NCI-H2081 (cell line): ENCODE measurements around the gene TAS2R13.

Experiments used
- DNase-seq, 2 experiments: peaks; one replicate each; lab custom pipeline; 2025; lab: John Stamatoyannopoulos, UW

TAS2R13 gene, protein sequence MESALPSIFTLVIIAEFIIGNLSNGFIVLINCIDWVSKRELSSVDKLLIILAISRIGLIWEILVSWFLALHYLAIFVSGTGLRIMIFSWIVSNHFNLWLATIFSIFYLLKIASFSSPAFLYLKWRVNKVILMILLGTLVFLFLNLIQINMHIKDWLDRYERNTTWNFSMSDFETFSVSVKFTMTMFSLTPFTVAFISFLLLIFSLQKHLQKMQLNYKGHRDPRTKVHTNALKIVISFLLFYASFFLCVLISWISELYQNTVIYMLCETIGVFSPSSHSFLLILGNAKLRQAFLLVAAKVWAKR

DNA sequence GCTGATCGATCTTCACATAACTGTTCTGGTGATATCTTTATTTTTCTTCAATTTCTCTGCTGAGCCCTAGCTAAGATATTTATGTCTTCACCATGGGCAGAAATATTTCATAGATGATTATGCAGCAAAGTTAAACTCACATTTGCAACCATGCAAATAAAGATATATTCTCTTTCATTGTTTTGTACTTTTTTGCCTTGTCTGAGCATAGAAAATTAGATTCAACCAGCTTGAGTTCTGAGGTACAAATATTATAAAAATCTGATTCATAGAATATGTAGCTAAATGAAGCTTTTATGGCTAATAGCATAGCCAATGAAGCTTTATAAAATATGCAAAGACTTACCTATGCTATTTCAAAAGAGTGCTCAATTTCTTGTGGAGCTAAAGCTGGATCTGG, at the start of gene TAS2R13:
Gene TAS2R13, minus strand, starts transcription at position 101 of the 400 bp plus-strand sequence. CDS start 264 bp downstream, outside the sequence.
- no peak for DNase-seq

DNA sequence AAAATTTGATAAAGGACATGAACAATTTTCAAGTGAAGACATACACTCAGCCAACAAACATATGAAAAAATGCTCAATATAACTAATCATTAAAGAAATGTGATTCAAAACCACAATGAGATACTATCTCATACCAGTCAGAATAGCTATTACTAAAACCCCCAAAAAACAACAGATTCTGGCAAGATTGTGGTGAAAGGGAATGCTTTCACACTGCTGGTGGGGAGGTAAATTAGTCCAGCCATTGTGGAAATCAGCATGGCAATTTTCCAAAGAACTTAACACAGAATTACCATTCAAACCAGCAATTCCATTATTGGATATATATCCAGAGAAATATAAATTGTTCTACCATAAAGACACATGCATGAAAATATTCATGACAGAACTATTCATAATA, 48.4 kb upstream of the TAS2R13 start:
- DNase-seq, result no peak

DNA sequence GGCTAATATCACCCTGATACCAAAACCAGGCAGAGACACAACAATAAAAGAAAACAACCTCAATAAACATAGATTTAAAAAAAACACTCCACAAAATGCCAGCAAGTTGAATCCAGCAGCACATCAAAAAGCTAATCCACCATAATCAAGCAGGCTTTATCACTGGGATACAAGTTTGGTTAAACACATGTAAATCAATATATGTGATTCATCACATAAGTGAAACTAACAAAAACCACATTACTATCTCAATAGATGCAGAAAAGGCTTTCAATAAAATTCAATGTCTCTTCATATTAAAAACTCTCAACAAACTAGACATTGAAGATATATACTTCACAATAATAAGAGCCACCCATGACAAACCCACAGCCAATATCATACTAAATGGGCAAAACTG, 46.7 kb upstream of the TAS2R13 start:
- no peak for DNase-seq

DNA sequence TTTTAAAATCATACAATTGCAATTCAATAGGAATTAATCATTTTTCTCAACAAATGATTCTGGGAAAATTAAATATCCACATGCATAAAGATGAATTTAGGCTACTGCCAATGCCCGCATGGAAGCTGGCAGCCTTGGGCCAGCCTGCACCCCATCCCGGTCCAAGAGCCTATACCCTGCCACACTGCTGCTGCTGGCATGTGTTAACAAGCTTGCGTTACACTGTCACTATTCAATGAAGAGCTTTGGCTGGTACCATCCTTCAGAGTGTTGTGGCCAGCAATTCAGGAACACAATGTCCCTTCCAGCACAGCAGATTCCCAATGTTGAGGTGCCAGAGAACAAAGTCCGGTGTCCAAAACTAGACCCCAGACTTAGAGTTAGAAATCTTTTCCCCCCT, 43.3 kb upstream of the TAS2R13 start:
- no peak for DNase-seq

DNA sequence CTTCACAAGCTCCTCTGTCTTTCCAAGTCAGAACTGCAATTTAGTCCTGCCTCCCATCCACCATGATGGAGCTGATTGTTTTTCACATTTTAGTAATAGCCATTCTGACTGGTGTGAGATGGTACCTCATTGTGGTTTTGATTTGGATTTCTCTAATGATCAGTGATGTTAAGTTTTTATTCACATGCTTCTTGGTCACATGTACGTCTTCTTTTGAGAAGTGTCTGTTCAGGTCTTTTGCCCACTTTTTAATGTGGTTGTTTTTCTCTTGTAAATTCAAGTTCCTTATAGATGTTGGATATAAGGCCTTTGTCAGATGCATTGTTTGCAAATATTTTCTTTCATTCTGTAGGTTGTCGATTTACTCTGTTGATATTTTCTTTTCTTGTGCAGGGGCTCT, 33.8 kb upstream of the TAS2R13 start:
- DNase-seq, result no peak

DNA sequence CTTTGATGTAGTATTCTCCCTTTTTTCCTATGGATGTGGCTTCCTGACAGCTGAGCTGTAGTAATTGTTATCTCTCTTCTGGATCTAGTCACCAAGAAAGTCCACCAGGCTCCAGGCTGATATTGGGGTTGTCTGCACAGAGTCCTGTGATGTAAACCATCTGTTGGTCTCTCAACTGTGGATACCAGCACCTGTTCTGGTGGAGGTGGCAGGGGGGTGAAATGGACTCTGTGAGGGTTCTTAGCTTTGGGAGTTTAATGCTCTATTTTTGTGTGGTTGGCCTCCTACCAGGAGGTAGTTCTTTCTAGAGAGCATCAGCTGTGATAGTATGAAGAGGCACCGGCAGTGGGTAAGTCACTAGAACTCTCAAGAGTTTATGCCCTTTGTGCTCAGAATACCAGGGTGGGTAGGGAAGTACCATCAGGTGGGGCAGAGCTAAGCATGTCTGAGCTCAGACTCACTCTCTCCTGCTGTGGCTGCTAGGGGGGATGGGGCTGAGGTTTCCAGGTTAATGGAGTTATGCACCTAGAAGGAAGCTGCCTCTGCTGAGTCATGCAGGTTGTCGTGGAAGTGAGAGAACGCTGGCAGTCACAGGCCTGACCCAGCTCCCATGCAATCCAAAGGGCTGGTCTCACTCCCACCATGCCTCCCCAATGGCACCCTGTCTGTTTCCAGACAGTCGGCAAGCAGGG, 32.7 kb upstream of the TAS2R13 start:
- no peak for DNase-seq

DNA sequence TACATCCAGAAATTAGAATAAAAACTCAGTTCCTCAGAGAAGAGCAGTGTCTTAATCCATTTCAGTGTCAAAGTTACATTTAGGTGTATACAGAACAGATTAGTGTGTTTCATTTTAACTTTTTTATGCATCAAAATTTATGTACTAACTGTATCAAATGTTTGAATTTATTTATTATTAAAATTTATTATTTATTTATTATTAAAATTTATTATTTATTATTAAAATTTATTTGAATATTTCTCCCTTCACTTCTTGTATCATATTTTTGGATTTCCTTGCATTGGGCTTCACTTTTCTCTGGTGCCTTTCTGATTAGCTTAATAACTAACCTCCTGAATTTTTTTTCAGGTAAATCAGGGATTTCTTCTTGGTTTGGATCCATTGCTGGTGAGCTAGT, 32.0 kb upstream of the TAS2R13 start:
- DNase-seq, result no peak

DNA sequence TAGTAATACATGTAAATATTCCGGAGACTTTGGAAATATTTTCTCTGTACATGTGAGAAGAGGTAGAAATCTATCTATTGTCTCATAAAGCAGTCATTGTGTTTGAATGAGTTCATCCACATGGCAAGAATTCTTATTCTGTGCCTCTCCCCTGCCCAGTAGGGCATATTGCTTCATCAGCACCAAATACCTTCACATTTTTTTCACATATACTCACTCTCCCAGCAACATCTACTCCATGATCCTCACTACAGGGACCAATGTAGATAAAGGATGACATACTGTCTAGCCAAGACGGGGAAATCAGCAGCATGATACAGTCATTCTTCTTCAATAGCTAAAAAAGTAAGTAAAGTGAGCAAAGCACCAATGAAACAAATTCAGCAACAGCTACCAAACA, 31.0 kb upstream of the TAS2R13 start:
- DNase-seq, result no peak

DNA sequence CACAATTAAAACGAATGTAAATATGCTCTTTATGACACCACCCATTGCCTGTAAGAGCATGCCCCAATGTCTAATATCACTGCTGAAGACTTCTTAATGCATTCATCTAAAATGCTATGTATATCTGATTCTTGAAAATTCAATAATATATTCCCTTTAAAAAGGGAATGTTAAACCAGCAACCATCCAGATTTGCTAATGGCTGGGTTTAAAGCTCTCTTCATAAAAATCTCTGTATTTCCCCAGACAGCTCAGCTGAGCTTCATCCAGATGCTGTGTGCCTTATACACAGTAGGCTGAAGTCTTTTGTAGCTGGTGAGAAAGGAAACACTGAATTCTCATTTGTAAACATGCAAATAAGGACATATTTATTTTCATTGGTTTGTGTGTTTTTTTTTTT, 29.8 kb upstream of the TAS2R13 start, which contains the start of gene TAS2R14:
Gene TAS2R14, minus strand, starts transcription at position 101 of the 400 bp plus-strand sequence. Its CDS starts 56 bp downstream, at position 45.
- no peak for DNase-seq

DNA sequence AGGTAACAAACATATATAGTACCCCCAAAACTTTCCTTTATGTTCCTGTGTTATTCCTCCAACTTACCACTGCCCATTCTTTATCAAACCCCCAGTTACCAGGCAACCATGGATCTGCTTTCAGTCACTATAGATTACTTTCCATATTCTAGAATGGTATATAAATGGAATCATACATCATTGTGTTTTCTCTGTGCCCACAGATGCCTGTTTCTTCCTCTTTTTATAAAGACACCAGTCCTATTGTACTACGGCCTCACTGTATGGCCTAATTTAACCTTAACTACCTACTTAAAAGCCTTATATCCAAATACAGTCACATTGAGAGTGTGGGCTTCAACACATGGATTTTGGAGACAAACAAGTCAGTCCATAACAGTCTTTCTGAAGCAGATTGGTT, 27.1 kb upstream of the TAS2R13 start:
- DNase-seq, result no peak

DNA sequence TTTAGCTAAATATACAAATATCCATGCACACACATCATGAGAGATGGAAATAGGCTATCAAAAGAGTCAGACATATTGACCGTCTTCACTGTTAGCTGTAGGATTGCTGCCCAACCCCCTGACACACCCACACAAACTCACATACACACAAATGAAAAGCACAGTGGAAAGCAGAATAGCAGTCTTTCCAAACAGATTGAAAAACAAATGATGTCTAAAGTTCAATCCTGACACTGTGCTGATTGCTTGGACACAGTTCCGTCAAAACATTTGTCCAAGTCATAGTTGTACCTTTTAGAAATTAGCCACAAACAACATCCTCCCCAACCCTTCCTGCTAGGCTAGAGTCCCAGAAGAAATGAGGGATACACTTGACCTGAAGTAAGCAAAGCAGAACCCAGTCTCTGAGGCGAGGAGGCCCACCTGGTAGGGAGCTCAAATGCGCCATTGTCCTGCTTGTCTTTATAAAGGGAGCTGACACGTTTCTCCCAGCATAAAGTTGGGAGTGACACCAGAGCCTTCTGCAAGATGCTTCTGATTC, 19.5 kb upstream of the TAS2R13 start, which contains the start of gene PRH2:
Gene PRH2, plus strand, starts transcription at position 491 of the 541 bp plus-strand sequence. Its CDS starts 38 bp downstream, at position 529.
- no peak for DNase-seq

DNA sequence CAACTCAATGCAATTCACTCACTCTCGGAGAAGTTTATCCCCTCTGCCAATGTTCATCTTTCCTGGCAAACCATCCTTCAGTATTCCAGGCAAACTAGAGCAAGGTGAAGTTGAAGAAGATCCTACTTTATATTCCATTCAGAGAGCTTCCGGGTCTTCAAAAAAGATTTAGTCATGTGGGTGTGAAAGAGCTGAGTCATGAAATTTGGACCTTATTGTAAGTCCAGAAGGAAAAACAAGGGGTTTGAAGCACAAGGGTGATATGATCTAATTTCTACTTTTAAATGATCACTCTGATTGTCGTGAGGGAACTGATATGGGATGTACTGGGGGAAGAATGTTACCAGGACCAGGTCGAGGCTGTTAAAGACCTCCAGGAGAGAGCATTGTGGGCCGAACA, 16.9 kb upstream of the TAS2R13 start:
- DNase-seq, result no peak

DNA sequence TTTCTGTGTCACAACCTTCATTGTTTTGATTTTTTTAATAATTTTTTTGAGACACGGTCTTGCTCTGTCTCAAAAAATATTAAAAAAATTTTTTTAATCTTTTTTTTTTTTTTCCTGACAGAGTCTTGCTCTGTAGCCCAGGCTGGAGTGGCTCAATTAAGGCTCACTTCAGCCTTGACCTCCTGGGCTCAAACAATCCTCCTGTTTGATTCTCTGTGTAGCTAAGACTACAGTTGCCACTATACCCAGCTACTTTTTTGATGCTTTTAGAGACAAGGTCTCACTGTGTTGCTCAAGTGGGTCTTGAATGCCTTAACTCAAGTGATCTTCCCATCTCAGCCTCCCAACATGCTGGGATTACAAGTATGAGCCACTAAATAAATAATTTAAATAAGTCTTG, 10.4 kb upstream of the TAS2R13 start:
- no peak for DNase-seq

DNA sequence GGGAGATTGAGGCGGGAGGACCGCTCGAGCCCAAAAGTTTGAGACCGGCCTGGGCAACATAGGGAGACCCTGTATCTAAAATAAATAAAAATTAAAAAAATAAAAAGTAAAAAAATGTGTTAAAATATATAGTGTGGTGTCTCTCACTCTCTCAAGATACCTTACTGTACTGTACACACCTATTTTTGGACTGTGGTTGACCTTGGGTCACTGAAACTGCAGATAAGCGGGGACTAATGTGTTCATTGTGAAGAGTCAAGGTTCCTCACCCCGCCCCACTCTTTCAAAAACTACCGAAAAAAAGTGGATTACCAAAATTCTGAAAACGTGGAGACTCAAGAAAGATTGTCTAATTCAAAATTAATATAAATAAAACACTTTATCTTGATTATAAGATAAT, 1.0 kb upstream of the TAS2R13 start:
- no peak for DNase-seq

DNA sequence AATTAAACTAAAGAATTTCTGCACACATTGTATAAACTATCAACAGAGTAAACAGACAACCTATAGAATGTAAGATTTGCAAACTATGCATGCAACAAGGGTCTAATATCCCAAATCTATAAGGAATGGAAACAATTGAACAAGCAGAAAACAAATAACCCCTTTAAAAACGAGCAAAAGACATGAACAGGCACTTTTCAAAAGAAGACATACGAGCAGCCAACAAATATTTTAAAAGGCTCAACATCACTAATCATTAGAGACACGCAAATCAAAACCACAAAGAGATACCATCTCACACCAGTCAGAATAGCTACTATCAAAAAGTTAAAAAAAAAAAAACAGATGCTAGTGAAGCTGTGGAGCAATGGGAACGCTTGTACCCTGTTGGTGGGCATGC, 4.7 kb downstream of the TAS2R13 start:
- no peak for DNase-seq

DNA sequence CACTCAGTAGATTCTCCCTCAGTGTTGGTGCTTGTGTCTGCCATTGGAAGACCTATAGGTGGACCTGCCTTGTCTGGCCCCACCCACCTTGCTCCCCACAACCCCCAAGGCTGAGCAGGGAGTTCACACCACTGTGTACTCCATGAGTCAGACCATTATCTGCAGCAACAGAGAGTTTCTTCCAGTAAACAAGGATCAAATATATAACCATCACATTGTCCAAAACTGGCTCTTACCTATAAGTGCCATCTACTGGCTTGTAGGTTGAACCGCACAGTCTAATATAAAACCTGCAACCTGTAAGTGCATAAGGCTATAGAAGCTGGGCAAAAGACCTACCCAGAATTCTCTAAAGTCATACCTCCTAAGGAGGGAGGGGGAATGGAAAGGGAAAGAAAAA, 7.9 kb downstream of the TAS2R13 start:
- DNase-seq, result no peak

DNA sequence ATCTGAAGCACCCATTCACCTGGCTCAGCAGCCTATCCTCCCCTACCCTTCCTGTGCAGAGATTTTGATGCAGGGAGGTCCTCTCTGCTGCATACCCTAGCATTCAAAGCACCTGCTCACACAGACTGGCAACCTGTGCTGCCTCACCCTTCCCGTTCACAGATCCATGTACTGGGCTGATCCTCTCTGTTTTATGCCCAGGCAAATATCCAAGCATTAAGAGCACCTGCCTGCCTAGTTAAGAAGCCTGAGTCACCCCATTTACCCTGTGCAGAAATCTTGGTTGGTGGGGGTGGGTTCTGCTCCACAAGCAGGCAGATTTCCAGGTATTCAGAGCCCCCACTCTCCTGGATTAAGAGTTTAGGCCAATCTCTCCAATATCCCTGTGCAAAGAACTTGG, 8.4 kb downstream of the TAS2R13 start:
- no peak for DNase-seq

DNA sequence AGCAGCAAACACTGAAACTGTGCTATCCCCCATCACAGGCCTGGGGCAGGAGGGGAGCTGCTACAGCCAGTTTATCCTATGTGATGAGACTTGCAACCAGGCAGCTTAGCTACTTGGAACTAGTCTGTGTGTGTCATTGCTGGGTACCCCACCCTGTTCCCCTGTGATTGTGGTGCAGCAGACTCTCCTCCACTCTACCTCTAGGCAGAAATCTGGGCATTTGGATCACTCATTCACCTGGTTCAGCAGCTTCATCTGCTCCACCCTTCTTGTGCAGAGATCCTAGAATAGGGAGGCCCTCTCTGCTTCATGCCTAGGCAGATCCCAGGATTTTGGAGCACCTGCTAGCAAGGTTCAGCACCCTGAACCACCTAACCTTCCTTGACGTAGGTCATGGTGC, 8.8 kb downstream of the TAS2R13 start:
- DNase-seq, result no peak

DNA sequence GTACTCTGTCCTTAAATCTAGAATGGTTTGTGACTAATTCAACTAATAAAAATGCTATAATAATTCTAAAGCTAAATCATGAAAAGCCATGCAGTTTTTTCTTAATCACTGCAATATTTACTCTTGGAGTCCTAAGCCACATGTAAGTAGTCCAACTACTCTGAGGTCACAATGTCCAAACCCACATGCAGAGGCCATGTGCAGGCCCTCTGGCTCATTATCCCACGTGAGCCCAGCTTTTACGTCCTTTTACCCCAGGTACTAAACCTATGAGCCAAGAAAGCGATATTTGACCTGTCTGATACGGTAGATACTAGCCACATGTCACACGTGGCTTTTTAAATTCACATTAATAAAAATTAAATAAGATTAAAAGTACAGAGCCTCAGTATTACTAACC, 12.5 kb downstream of the TAS2R13 start:
- no peak for DNase-seq

DNA sequence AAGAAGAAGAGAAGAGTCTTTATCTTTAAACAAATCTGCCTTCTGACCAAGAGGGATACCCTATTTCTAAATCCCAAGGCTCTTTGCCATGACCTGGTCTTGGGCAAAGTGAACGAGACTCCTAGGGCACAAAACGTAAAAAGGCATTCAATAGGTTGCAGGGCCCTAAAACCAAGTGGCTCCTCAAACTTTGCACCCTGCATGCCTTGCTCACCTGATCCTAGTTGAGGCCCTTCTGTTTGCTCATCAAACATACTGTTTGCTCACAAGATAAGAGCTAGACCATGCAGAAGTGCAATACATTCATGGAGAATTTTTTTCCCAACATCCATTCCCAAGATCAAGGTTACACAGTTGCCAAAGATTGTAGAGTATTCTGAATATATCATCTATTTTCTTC, 17.4 kb downstream of the TAS2R13 start:
- no peak for DNase-seq

DNA sequence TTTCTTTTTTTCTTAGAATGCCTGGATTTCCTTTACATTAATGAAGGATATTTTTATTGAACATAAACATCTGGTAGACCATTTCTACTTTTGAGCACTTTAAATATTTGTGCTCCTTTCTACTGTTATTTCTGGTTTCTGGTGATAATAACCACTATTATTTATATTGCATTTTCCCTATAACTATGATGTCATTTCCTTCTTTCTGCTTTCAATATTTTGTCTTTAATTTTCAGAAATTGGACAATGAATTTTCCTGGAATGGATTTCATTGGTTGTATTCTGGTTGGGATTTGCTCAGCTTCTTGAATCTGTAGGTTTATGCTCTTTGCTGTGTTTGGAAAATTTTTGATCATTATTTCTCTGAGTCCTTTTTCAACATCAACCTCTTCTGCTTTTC, 20.1 kb downstream of the TAS2R13 start:
- DNase-seq, result no peak

DNA sequence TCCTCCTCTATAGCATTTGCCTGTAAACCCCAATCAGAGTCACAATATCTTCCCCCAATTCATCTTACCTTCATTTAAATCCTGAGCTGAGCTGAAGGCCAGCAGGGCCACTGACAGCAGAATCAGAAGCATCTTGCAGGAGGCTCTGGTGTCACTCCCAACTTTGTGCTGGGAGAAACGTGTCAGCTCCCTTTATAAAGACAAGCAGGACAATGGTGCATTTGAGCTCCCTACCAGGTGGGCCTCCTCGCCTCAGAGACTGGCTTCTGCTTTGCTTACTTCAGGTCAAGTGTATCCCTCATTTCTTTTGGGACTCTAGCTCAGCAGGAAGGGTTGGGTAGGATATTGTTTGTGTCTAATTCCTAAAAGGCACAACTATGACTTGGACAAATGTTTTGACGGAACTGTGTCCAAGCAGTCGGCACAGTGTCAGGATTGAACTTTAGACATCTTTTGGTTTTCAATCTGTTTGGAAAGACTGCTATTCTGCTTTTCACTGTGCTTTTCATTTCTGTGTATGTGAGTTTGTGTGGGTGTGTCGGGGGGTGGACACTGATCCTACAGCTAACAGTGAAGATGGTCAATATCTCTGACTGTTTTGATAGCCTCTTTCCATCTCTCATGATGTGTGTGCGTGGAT, 25.2 kb downstream of the TAS2R13 start, which contains the start of gene PRH1:
Gene PRH1, minus strand, starts transcription at position 170 of the 640 bp plus-strand sequence. Its CDS starts 38 bp downstream, at position 132.
- no peak for DNase-seq

DNA sequence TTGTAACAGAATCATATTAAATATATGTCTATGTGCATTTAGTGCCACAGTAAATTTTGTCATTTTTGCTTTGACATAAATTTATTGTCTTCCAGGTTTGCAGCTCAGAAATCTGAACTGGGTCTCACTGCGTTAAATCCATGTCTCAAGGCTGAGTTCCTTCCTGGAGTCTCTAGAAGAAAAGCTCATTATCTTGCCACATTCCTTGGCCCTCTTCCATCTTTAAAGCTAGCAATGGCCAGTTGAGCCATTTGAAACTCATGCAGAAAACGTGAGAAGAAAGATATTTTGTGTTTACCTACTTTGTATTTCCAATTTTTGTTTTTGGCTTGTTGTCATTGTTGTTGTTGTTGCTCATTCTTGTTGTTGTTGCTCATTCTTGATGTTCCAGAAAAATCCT, 36.0 kb downstream of the TAS2R13 start:
- DNase-seq, result no peak
